ENCODE results near the gene UGT1A4.
"Not testable (repeated sequence)": the region's sequence is repeated elsewhere in the genome, so short reads cannot be mapped to it uniquely, and the experiment has no call there.

UGT1A4 gene

GRCh38 chr2:233746475-233747282 is 28.1 kb downstream of the UGT1A4 start:
- Histone ChIP-seq H3K9me3 (ENCODE audit: control insufficient read depth, insufficient read depth, low read length) (peaks cover 6% of the 10 kb centered on the region; the same call in 1 of the 2 replicates), H3K27me3 (ENCODE audit: control insufficient read depth, low read length) (0 out of 2 replicates have a peak, but pooled peaks cover 3% of the 10 kb centered on the region), H4K20me1 (ENCODE audit: control insufficient read depth, insufficient read depth, low read depth, low read length) (no peaks in the 10 kb centered on the region), H3K4me1 (ENCODE audit: control insufficient read depth, low read length) (no peaks in the 10 kb centered on the region), H3K27ac (ENCODE audit: low read depth, low read length) (no peak overlapping the region), H3K79me2 (ENCODE audit: control insufficient read depth, low read length) (no peaks in the 10 kb centered on the region), H3K9me2 (replicated peaks; ENCODE audit: control insufficient read depth, low read length) (no peaks in the 10 kb centered on the region), H3K36me3 (ENCODE audit: control insufficient read depth, low read length) (no peaks in the 10 kb centered on the region), H3F3A (ENCODE audit: control insufficient read depth, insufficient read depth) (no peaks in the 10 kb centered on the region), H3K4me2 (ENCODE audit: low read length) (no peak overlapping the region), H3K4me3 (ENCODE audit: low read length) (no peak overlapping the region)
- TF ChIP-seq EZH2phosphoT487 (IDR thresholded peaks at IDR 0.05; ENCODE audit: borderline replicate concordance, low read length) (no peak), CTCF (IDR thresholded peaks at IDR 0.05; ENCODE audit: low read depth, low read length, poor library complexity, severe bottlenecking) (no peak)

- no peak for TF ChIP-seq EZH2phosphoT487 (IDR thresholded peaks at IDR 0.05; ENCODE audit: borderline replicate concordance, low read length)
- no peak for TF ChIP-seq CTCF (IDR thresholded peaks at IDR 0.05; ENCODE audit: low read depth, low read length, poor library complexity, severe bottlenecking)
- H3K4me3 ChIP-seq (ENCODE audit: low read length): no peak overlapping the region
- H3F3A ChIP-seq (ENCODE audit: control insufficient read depth, insufficient read depth): no peaks in the 10 kb centered on the region
- no peaks in the 10 kb centered on the region for H3K9me2 ChIP-seq (replicated peaks; ENCODE audit: control insufficient read depth, low read length)
- no peaks in the 10 kb centered on the region for H3K4me1 ChIP-seq (ENCODE audit: control insufficient read depth, low read length)
- H3K79me2 ChIP-seq (ENCODE audit: control insufficient read depth, low read length): no peaks in the 10 kb centered on the region
- peaks cover 6% of the 10 kb centered on the region; the same call in 1 of the 2 replicates for H3K9me3 ChIP-seq (ENCODE audit: control insufficient read depth, insufficient read depth, low read length)
- no peak overlapping the region for H3K27ac ChIP-seq (ENCODE audit: low read depth, low read length)
- H3K4me2 ChIP-seq (ENCODE audit: low read length): no peak overlapping the region
- 0 out of 2 replicates have a peak, but pooled peaks cover 3% of the 10 kb centered on the region for H3K27me3 ChIP-seq (ENCODE audit: control insufficient read depth, low read length)
- no peaks in the 10 kb centered on the region for H4K20me1 ChIP-seq (ENCODE audit: control insufficient read depth, insufficient read depth, low read depth, low read length)
- H3K36me3 ChIP-seq (ENCODE audit: control insufficient read depth, low read length): no peaks in the 10 kb centered on the region
Observed at GRCh38 chr2:233747283-233747544, 28.7 kb downstream of the UGT1A4 start.

- H3K9me2 ChIP-seq (replicated peaks; ENCODE audit: control insufficient read depth, low read length); H4K20me1 ChIP-seq (ENCODE audit: control insufficient read depth, insufficient read depth, low read depth, low read length); H3K79me2 ChIP-seq (ENCODE audit: control insufficient read depth, low read length); H3K4me1 ChIP-seq (ENCODE audit: control insufficient read depth, low read length); H3K27me3 ChIP-seq (ENCODE audit: control insufficient read depth, low read length); H3K9me3 ChIP-seq (ENCODE audit: control insufficient read depth, insufficient read depth, low read length); H3K27ac ChIP-seq (ENCODE audit: low read depth, low read length); H3K36me3 ChIP-seq (ENCODE audit: control insufficient read depth, low read length); H3K4me2 ChIP-seq (ENCODE audit: low read length); H3K4me3 ChIP-seq (ENCODE audit: low read length); H3F3A ChIP-seq (ENCODE audit: control insufficient read depth, insufficient read depth): not testable (repeated sequence)
Observed at GRCh38 chr2:233750689-233751088, 32.2 kb downstream of the UGT1A4 start.

GRCh38 chr2:233751212-233752009 is 32.9 kb downstream of the UGT1A4 start:
- H3K36me3 ChIP-seq (ENCODE audit: control insufficient read depth, low read length); H3F3A ChIP-seq (ENCODE audit: control insufficient read depth, insufficient read depth); H3K4me1 ChIP-seq (ENCODE audit: control insufficient read depth, low read length); H3K4me3 ChIP-seq (ENCODE audit: low read length); H3K9me3 ChIP-seq (ENCODE audit: control insufficient read depth, insufficient read depth, low read length); H4K20me1 ChIP-seq (ENCODE audit: control insufficient read depth, insufficient read depth, low read depth, low read length); H3K27me3 ChIP-seq (ENCODE audit: control insufficient read depth, low read length); H3K27ac ChIP-seq (ENCODE audit: low read depth, low read length); H3K4me2 ChIP-seq (ENCODE audit: low read length); H3K9me2 ChIP-seq (replicated peaks; ENCODE audit: control insufficient read depth, low read length); H3K79me2 ChIP-seq (ENCODE audit: control insufficient read depth, low read length): not testable (repeated sequence)
